WERI-Rb-1 (cell line): ENCODE measurements around the gene CEMIP.

ENCODE experiments used
- DNase-seq: peaks from one replicate; pipeline ENCODE4 v3.0.0-alpha.2; 2020
- H3K27ac ChIP-seq: fragments of 250-450 bp; sonication (Bioruptor Pico); 2 replicates; pipeline ENCODE4 v1.5.1; 2020; ENCODE audit warnings: mild to moderate bottlenecking, moderate library complexity
- H3K27me3 ChIP-seq: fragments of 250-450 bp; sonication (Bioruptor Pico); 2 replicates; pipeline ENCODE4 v1.5.1; 2021; ENCODE audit warnings: mild to moderate bottlenecking, low read depth, moderate library complexity; ENCODE audit not compliant: insufficient read depth, severe bottlenecking
- H3K36me3 ChIP-seq: fragments of 250-450 bp; sonication (Bioruptor Pico); 2 replicates; pipeline ENCODE4 v1.5.1; 2020; ENCODE audit warnings: mild to moderate bottlenecking, moderate library complexity
- H3K4me3 ChIP-seq: 2 replicates; pipeline ENCODE4 v1.5.1; 2011; ENCODE audit warnings: low read depth, mild to moderate bottlenecking, control low read depth, low read length
- H3K9me3 ChIP-seq: fragments of 250-450 bp; sonication (Bioruptor Pico); 2 replicates; pipeline ENCODE4 v1.5.1; 2021; ENCODE audit warnings: mild to moderate bottlenecking, moderate library complexity; ENCODE audit not compliant: severe bottlenecking
- TF ChIP-seq, protein P1 (sequence below): IDR thresholded peaks from 2 replicates; pipeline ENCODE4 v1.5.1; 2011; ENCODE audit warnings: low read depth, mild to moderate bottlenecking, control low read depth, inconsistent platforms, low read length

Gene CEMIP

DNA sequence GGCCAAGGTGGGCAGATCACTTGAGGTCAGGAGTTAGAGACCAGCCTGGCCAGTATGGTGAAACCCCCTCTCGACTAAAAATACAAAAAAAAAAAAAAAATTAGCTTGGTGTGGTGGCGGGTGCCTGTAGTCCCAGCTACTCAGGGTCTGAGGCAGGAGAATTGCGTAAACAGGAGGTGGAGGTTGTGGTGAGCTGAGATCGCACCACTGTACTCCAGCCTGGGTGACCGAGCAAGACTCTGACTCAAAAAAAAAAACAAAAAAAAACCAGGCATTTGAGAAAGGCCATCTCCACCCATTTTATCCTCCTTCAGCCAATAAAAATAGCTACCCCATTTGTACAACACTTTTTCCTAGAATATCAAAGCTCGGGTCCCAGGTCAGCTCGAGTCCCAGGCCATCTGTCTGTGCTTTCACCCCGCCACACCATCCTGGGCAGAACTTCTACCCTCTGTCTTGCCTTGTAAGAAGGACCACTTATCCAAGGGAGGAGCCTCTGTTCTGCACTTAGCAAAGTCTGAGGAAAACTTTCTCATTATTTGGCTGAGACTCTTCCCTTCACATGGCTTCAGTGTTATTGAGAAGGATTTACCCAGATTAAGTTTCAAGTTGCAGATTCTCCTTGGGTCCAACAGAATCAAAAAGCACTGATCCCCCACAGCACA lies 111.3 kb downstream of the CEMIP start:
- Histone ChIP-seq H3K27ac (no peak overlapping the region), H3K4me3 (no peak overlapping the region), H3K9me3 (no peaks in the 10 kb centered on the region), H3K36me3 (no peaks in the 10 kb centered on the region), H3K27me3 (peaks cover 12% of the 10 kb centered on the region)
- no peak for DNase-seq
- TF ChIP-seq, protein P1, sequence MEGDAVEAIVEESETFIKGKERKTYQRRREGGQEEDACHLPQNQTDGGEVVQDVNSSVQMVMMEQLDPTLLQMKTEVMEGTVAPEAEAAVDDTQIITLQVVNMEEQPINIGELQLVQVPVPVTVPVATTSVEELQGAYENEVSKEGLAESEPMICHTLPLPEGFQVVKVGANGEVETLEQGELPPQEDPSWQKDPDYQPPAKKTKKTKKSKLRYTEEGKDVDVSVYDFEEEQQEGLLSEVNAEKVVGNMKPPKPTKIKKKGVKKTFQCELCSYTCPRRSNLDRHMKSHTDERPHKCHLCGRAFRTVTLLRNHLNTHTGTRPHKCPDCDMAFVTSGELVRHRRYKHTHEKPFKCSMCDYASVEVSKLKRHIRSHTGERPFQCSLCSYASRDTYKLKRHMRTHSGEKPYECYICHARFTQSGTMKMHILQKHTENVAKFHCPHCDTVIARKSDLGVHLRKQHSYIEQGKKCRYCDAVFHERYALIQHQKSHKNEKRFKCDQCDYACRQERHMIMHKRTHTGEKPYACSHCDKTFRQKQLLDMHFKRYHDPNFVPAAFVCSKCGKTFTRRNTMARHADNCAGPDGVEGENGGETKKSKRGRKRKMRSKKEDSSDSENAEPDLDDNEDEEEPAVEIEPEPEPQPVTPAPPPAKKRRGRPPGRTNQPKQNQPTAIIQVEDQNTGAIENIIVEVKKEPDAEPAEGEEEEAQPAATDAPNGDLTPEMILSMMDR, result no peak

DNA sequence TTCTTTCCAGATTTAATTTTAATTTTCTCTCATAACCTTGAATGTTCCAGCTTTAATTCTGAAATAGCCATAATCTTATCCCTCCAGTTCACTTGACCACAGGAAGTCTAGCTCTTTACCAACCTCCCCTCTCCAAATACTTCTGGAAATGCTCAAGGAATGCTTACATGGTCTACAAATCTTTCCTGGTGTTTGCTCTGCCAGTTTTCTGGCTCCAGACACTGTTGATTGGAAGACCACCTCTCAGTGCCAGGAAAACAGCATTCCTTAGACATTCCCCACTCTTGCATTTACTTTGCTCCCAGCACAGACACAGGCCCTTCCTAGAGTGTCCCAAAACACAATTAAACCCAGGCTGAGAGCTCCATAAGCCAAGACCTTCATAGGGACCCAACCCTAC lies 111.8 kb downstream of the CEMIP start:
- Histone ChIP-seq H3K9me3 (peaks cover 2% of the 10 kb centered on the region), H3K27ac (no peak overlapping the region), H3K36me3 (no peaks in the 10 kb centered on the region), H3K4me3 (no peak overlapping the region), H3K27me3 (peaks cover 12% of the 10 kb centered on the region)
- DNase-seq, result no peak
- TF ChIP-seq, protein P1, result no peak

DNA sequence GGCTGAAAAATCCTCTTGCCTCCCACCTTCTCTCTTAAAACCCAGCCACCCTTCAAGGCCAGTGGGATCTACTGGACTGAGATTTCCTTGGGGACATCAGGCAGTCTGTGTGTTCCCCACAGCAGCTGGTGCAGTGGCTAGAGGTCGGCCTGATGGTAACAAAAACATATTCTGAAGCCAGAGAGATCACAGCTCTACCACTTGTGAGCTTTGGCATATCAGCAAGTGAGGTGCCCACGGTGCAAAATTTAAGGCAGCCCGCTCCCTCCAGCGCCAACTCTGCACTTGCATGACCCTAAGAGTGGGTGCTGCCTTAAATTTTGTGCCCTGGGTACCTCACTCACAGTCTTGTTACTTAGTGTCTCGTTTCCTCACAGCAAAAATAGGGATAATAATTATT lies 113.2 kb downstream of the CEMIP start:
- H3K27me3 ChIP-seq, result peaks cover 10% of the 10 kb centered on the region
- H3K27ac ChIP-seq, result no peak overlapping the region
- TF ChIP-seq, protein P1, result no peak
- no peaks in the 10 kb centered on the region for H3K36me3 ChIP-seq
- no peak overlapping the region for H3K4me3 ChIP-seq
- peaks cover 4% of the 10 kb centered on the region for H3K9me3 ChIP-seq
- DNase-seq, result no peak

DNA sequence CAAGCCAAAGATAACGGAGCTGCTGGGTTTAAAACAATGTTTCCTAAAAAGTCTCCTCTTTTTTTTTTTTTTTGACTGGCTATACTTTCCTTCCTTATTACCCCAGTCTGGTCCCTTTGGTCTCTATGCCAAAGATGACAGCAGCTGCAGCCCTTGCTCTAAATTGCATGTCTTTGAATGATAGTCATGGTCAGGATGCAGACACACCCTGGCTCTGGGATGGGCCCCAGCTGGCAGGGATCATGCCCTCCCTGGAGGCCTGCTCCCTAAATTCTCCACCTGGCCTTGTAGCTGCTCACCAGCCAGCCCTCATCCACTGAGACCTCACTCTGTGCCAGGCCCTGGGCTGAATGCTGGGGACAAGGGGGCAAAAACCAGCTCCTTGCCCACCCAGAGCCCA lies 114.6 kb downstream of the CEMIP start:
- peaks cover 4% of the 10 kb centered on the region for H3K27me3 ChIP-seq
- TF ChIP-seq, protein P1, result no peak
- no peaks in the 10 kb centered on the region for H3K36me3 ChIP-seq
- DNase-seq, result no peak
- peaks cover 4% of the 10 kb centered on the region for H3K9me3 ChIP-seq
- no peak overlapping the region for H3K27ac ChIP-seq
- no peak overlapping the region for H3K4me3 ChIP-seq

DNA sequence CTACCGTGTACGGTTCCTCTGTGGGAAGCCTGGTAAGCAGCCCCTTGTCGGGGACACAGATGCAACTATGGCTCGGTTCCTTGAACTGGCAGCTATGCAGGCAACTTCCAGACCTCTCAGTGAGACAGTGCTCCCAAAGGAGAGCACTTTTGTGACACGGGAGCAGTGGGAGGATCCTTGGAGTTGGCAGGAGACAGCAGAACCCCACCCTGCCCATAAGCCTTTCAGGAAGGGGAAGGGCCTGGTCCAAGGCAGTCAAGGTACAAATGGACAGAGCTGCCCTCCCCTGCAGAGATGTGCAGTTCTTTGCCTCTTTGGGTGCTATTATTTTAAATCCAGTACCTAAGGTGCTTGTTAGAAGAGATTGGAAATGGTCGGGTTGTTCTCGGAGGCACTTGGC lies 115.9 kb downstream of the CEMIP start:
- no peaks in the 10 kb centered on the region for H3K36me3 ChIP-seq

More for the DNA sequence above, 115.9 kb downstream of the CEMIP start:
- Histone ChIP-seq H3K4me3 (no peak overlapping the region), H3K27me3 (no peaks in the 10 kb centered on the region), H3K27ac (no peak overlapping the region), H3K9me3 (peaks cover 4% of the 10 kb centered on the region)
- TF ChIP-seq, protein P1, result no peak
- no peak for DNase-seq
